ENCODE measurements around the gene FBXL15. TPM values are rescaled to one million over a fixed set of nuclear protein-coding genes. Genes with fewer than 3 reads are reported as not detected.

The FBXL15 gene
- total RNA-seq, 6 experiments from 2014 or later: 5.6 to 22.9 (median 9.0) TPM

GRCh38 chr10:102414749-102415148 is 5.9 kb upstream of the FBXL15 start:
- intact Hi-C loops (cut with DNase I): no loop called here
- DNase-seq: no peak
- no peak for TF ChIP-seq POLR2A (IDR thresholded peaks at IDR 0.05)
- TF ChIP-seq, protein P1, sequence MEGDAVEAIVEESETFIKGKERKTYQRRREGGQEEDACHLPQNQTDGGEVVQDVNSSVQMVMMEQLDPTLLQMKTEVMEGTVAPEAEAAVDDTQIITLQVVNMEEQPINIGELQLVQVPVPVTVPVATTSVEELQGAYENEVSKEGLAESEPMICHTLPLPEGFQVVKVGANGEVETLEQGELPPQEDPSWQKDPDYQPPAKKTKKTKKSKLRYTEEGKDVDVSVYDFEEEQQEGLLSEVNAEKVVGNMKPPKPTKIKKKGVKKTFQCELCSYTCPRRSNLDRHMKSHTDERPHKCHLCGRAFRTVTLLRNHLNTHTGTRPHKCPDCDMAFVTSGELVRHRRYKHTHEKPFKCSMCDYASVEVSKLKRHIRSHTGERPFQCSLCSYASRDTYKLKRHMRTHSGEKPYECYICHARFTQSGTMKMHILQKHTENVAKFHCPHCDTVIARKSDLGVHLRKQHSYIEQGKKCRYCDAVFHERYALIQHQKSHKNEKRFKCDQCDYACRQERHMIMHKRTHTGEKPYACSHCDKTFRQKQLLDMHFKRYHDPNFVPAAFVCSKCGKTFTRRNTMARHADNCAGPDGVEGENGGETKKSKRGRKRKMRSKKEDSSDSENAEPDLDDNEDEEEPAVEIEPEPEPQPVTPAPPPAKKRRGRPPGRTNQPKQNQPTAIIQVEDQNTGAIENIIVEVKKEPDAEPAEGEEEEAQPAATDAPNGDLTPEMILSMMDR (IDR thresholded peaks at IDR 0.05): no peak

GRCh38 chr10:102416283-102416682 is 4.4 kb upstream of the FBXL15 start:
- no CpG with 5 or more reads among the region's 9 CpGs for WGBS (ENCODE audit: insufficient coverage, low coverage, low lambda C conversion rate, missing lambda C conversion rate)
- Histone ChIP-seq H3K9me3 (no peaks in the 10 kb centered on the region), H3K27me3 (peaks cover 0 to 3% of the 10 kb centered on the region in 2 donors), H3K4me1 (peaks cover 0 to 13% (median 8%) of the 10 kb centered on the region in 4 donors), H3K27ac (no peak overlapping the region), H3K4me3 (no peak overlapping the region), H3K36me3 (no peaks in the 10 kb centered on the region)
- TF ChIP-seq, protein P1 (IDR thresholded peaks at IDR 0.05): no peak
- TF ChIP-seq POLR2A (IDR thresholded peaks at IDR 0.05): no peak
- intact Hi-C loops (cut with DNase I): no loop called here
- ATAC-seq: no peak
- DNase-seq: no peak

More at GRCh38 chr10:102414749-102415148, 5.9 kb upstream of the FBXL15 start:
- H3K9me3 ChIP-seq: no peaks in the 10 kb centered on the region
- H3K4me1 ChIP-seq: peaks cover 0 to 5% (median 3%) of the 10 kb centered on the region in 4 donors
- no peak overlapping the region for H3K27ac ChIP-seq
- no peak overlapping the region for H3K4me3 ChIP-seq
- 16% methylated on average over 9 of the region's 20 CpGs for WGBS (ENCODE audit: insufficient coverage, low coverage, low lambda C conversion rate, missing lambda C conversion rate)
- peak in 1 of 4 donors; percentile 19 for ATAC-seq
- peaks cover 8 to 9% of the 10 kb centered on the region in 2 donors for H3K27me3 ChIP-seq
- no peaks in the 10 kb centered on the region for H3K36me3 ChIP-seq

DNA sequence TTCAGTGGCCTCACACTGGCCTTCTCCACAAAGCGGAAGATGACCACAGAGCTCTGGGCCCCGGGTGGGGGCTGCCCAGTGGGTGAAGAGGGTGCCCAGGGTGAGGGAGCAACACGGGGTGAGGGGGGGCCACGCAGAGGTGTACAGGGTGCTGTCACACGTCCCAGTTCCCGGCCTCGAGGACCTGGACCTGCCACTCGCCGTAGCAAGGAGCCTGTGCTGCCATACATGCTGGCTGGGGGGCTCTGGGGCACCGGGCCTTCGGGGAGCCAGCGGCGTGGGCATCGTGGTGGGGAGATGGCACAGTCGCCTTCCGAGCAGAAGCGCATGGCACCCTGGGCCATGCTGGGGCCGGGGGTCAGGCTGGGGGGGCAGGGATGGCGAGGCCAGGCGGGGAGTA is 3.9 kb upstream of the FBXL15 start:
- ATAC-seq (no peak), DNase-seq (no peak)
- Histone ChIP-seq H3K27me3 (no peaks in the 10 kb centered on the region), H3K9me3 (no peaks in the 10 kb centered on the region), H3K36me3 (no peaks in the 10 kb centered on the region), H3K27ac (no peak overlapping the region), H3K4me3 (no peak overlapping the region), H3K4me1 (peaks cover 0 to 13% (median 8%) of the 10 kb centered on the region in 4 donors)
- intact Hi-C loops (cut with DNase I): no loop called here
- no peak for TF ChIP-seq POLR2A (IDR thresholded peaks at IDR 0.05)
- TF ChIP-seq, protein P1 (IDR thresholded peaks at IDR 0.05): no peak
- whole genome bisulfite sequencing (ENCODE audit: insufficient coverage, low coverage, low lambda C conversion rate, missing lambda C conversion rate): 68% methylated on average over 5 of the region's 20 CpGs

DNA sequence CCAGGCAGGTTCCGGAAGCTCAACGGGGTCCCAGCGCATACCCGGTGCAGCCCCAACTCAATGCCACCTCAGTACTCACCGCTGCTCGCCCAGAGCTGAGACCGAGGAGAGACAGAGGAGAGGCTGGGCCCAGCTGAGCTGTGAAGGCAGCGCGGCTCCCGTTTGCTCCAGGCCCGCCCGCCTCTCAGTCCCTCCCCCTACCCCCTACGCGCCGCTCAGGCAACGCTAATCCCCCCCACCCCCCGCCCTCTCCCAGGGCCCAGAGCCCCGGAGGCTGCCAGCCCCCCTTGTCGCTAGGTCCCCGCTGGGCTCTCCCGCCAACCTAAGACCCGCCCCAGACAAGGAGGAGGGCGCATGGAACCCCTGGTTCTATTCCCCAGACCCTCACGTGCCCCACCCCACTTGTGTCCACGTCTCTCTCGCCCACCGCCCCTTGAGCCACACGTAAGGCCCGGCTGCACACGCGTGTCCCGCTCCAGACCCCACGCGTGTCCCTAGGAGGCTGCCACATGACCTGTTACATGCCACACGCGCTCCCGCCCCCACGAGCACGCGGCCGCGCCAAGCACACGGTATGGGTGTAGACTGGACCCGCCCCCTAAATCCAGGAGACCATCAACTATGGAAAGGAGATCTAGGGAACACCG is 1.9 kb upstream of the FBXL15 start, which contains the start of gene PSD:
Gene PSD, minus strand, starts transcription at position 164 of the 647 bp plus-strand sequence. CDS start 1,747 bp downstream, outside the sequence.
- H3K27me3 ChIP-seq: no peaks in the 10 kb centered on the region
- TF ChIP-seq POLR2A (IDR thresholded peaks at IDR 0.05): no peak
- TF ChIP-seq, protein P1 (IDR thresholded peaks at IDR 0.05): no peak
- ATAC-seq (no peak), DNase-seq (no peak)
- peaks cover 0 to 25% (median 11%) of the 10 kb centered on the region in 4 donors for H3K4me1 ChIP-seq
- 11% methylated on average over 8 of the region's 45 CpGs for WGBS (ENCODE audit: insufficient coverage, low coverage, low lambda C conversion rate, missing lambda C conversion rate)
- H3K27ac ChIP-seq: no peak within 1 kb of the TSS
- H3K36me3 ChIP-seq: peaks cover 0 to 4% (median 0%) of the 10 kb centered on the region in 4 donors
- intact Hi-C loops (cut with DNase I): no loop called here
- peak within 1 kb of the TSS; percentile 86 to 90 (median 89) for H3K4me3 ChIP-seq
- H3K9me3 ChIP-seq: no peaks in the 10 kb centered on the region
